H1 (cell line): Measurements from ENCODE around the gene CUL4A. TPM values are rescaled to one million over a fixed set of nuclear protein-coding genes. Genes with fewer than 3 reads are reported as not detected.

Experiments
- CTCF ChIA-PET: fragments of 300-600 bp; sonication (Branson Sonifier 250); formaldehyde crosslinking; loops from one replicate; lab custom pipeline; 2021; ENCODE audit not compliant: partially characterized antibody; lab: Charles Lee
- POLR2A ChIA-PET: fragments of 300-600 bp; sonication (Branson Sonifier 250); formaldehyde crosslinking; loops from one replicate; lab custom pipeline; 2021; ENCODE audit warnings: inconsistent platforms; ENCODE audit not compliant: partially characterized antibody; lab: Charles Lee
- DNase-seq, 2 experiments: peaks; one replicate each; pipeline versions ENCODE4 v3.0.0 to v3.0.0-alpha.2; 2010 to 2022; ENCODE audit warnings: low spot score in 2 of 2, low read depth in 1 of 2, mixed read lengths in 1 of 2
- FAIRE-seq: peaks from 2 replicates; lab custom pipeline; 2011; peaks lifted over from hg19 to GRCh38; lab: Jason Lieb, UNC
- H2AFZ ChIP-seq: 2 replicates; pipeline ENCODE4 v1.8.1; 2012; ENCODE audit warnings: low read length, inconsistent platforms
- H2AK5ac ChIP-seq: 2 replicates; pipeline ENCODE4 v1.6.1; 2013; ENCODE audit warnings: low read depth, low read length
- H2BK120ac ChIP-seq: replicated peaks from 2 replicates; pipeline ENCODE3; 2013; ENCODE audit warnings: low read depth, low read length, inconsistent platforms
- H2BK12ac ChIP-seq: 2 replicates; pipeline ENCODE4 v1.6.1; 2013; ENCODE audit warnings: low read depth, low read length
- H2BK15ac ChIP-seq: 2 replicates; pipeline ENCODE4 v1.6.1; 2013; ENCODE audit warnings: low read length
- H2BK20ac ChIP-seq: 2 replicates; pipeline ENCODE4 v1.6.1; 2013; ENCODE audit warnings: low read length
- H2BK5ac ChIP-seq: 2 replicates; pipeline ENCODE4 v1.6.1; 2013; ENCODE audit warnings: low read depth, low read length
- H3K14ac ChIP-seq: 2 replicates; pipeline ENCODE4 v1.6.1; 2013; ENCODE audit warnings: inconsistent platforms; ENCODE audit not compliant: insufficient read length
- H3K18ac ChIP-seq: 2 replicates; pipeline ENCODE4 v1.6.1; 2013; ENCODE audit warnings: low read length; ENCODE audit errors: extremely low read depth
- H3K23ac ChIP-seq: 2 replicates; pipeline ENCODE4 v1.6.1; 2013; ENCODE audit warnings: inconsistent platforms; ENCODE audit not compliant: insufficient read length
- H3K23me2 ChIP-seq: 2 replicates; pipeline ENCODE4 v1.6.1; 2013; ENCODE audit warnings: low read depth, low read length
- H3K27ac ChIP-seq: 2 replicates; pipeline ENCODE4 v1.6.1; 2011; ENCODE audit warnings: low read depth, low read length, inconsistent platforms
- H3K27me3 ChIP-seq, 4 experiments: replicated peaks in 1 of 4; 1 replicate in 1 of 4; 2 replicates in 3 of 4; pipeline versions ENCODE4 v1.6.1 to v1.8.1; 2011 to 2013; ENCODE audit warnings: low read length in 3 of 4, mild to moderate bottlenecking in 3 of 4, inconsistent platforms in 2 of 4, mixed read lengths in 2 of 4, moderate library complexity in 1 of 4; ENCODE audit not compliant: control insufficient read depth in 3 of 4, insufficient read depth in 3 of 4; ENCODE audit errors: extremely low read depth in 1 of 4
- H3K36me3 ChIP-seq, 4 experiments: 2 replicates each; pipeline versions ENCODE4 v1.6.1 to v1.8.1; 2011 to 2013; ENCODE audit warnings: mild to moderate bottlenecking in 4 of 4, low read length in 3 of 4, moderate library complexity in 2 of 4, control low read depth in 1 of 4, inconsistent platforms in 1 of 4; ENCODE audit not compliant: insufficient read depth in 4 of 4, control insufficient read depth in 2 of 4
- H3K4ac ChIP-seq: replicated peaks from 2 replicates; pipeline ENCODE3; 2013; ENCODE audit warnings: low read length, low read depth, mixed read lengths, inconsistent platforms; ENCODE audit not compliant: insufficient read length
- H3K4me1 ChIP-seq, 4 experiments: replicated peaks in 1 of 4; 1 replicate in 1 of 4; 2 replicates in 3 of 4; pipeline versions ENCODE4 v1.6.1 to v1.8.1; 2011 to 2013; ENCODE audit warnings: low read length in 3 of 4, inconsistent platforms in 2 of 4, mixed read lengths in 1 of 4; ENCODE audit not compliant: insufficient read depth in 4 of 4, control insufficient read depth in 3 of 4
- H3K4me2 ChIP-seq, 2 experiments: 2 replicates each; pipeline versions ENCODE4 v1.6.1 to v1.8.1; 2011 to 2013; ENCODE audit warnings: low read depth in 2 of 2, low read length in 2 of 2, control low read depth in 1 of 2, inconsistent platforms in 1 of 2, mild to moderate bottlenecking in 1 of 2; ENCODE audit not compliant: insufficient read depth in 1 of 2
- H3K4me3 ChIP-seq, 4 experiments: fragments of 200-600, 300-600 bp in 1 of 4; sonication (generic), shearing (Covaris generic), sonication (Bioruptor Twin) in 1 of 4; 2 replicates each; pipeline versions ENCODE4 v1.5.1 to v1.8.1; 2011 to 2016; ENCODE audit warnings: low read length in 4 of 4, low read depth in 3 of 4, control low read depth in 2 of 4, inconsistent platforms in 2 of 4, mild to moderate bottlenecking in 2 of 4, mixed read lengths in 1 of 4, moderate library complexity in 1 of 4; ENCODE audit not compliant: insufficient read depth in 2 of 4; ENCODE audit errors: extremely low read depth in 1 of 4
- H3K56ac ChIP-seq: replicated peaks from 2 replicates; pipeline ENCODE3; 2013; ENCODE audit warnings: low read depth, mild to moderate bottlenecking, mixed read lengths, low read length, inconsistent platforms; ENCODE audit not compliant: insufficient read length
- H3K79me1 ChIP-seq: 2 replicates; pipeline ENCODE4 v1.6.1; 2013; ENCODE audit warnings: low read depth, low read length, control low read depth
- H3K79me2 ChIP-seq, 2 experiments: 2 replicates each; pipeline versions ENCODE4 v1.6.1 to v1.8.1; 2012 to 2013; ENCODE audit warnings: low read length in 2 of 2, mild to moderate bottlenecking in 2 of 2, inconsistent platforms in 1 of 2; ENCODE audit not compliant: insufficient read depth in 2 of 2, control insufficient read depth in 1 of 2
- H3K9ac ChIP-seq, 4 experiments: replicated peaks in 1 of 4; 1 replicate in 1 of 4; 2 replicates in 3 of 4; pipeline versions ENCODE4 v1.6.1 to v1.8.1; 2011 to 2013; ENCODE audit warnings: low read depth in 3 of 4, low read length in 3 of 4, control low read depth in 2 of 4, mild to moderate bottlenecking in 2 of 4, moderate library complexity in 2 of 4, inconsistent platforms in 1 of 4; ENCODE audit errors: extremely low read depth in 1 of 4
- H3K9me3 ChIP-seq, 2 experiments: 2 replicates each; pipeline versions ENCODE4 v1.6.1 to v1.8.1; 2012 to 2013; ENCODE audit warnings: mild to moderate bottlenecking in 2 of 2, moderate library complexity in 2 of 2, control low read depth in 1 of 2, inconsistent platforms in 1 of 2, low read depth in 1 of 2, low read length in 1 of 2, mixed read lengths in 1 of 2; ENCODE audit not compliant: insufficient read depth in 2 of 2
- H4K20me1 ChIP-seq, 2 experiments: replicated peaks in 1 of 2; 2 replicates each; pipeline versions ENCODE3 to v1.8.1; 2011 to 2013; ENCODE audit warnings: inconsistent platforms in 2 of 2, low read length in 2 of 2, mild to moderate bottlenecking in 1 of 2; ENCODE audit not compliant: insufficient read depth in 2 of 2, control insufficient read depth in 1 of 2
- H4K5ac ChIP-seq: 2 replicates; pipeline ENCODE4 v1.6.1; 2013; ENCODE audit warnings: low read length, low read depth, mixed read lengths, inconsistent platforms; ENCODE audit not compliant: insufficient read length
- H4K8ac ChIP-seq: 2 replicates; pipeline ENCODE4 v1.8.0; 2013; ENCODE audit warnings: mild to moderate bottlenecking, moderate library complexity, low read length, inconsistent platforms; ENCODE audit not compliant: insufficient read depth; ENCODE audit errors: extremely low read depth
- H4K91ac ChIP-seq: replicated peaks from 2 replicates; pipeline ENCODE3; 2013; ENCODE audit warnings: low read length, mixed read lengths, inconsistent platforms; ENCODE audit not compliant: insufficient read length
- BCL11A ChIP-seq, 2 experiments: IDR thresholded peaks; one replicate each; pipeline ENCODE4 v1.6.1; 2011; ENCODE audit warnings: low read depth in 2 of 2, low read length in 2 of 2, mild to moderate bottlenecking in 2 of 2
- JUND ChIP-seq: IDR thresholded peaks from 2 replicates; pipeline ENCODE4 v1.6.1; 2011; ENCODE audit warnings: mild to moderate bottlenecking, improper control_type of control experiment, low read length
- NRF1 ChIP-seq: IDR thresholded peaks from 2 replicates; pipeline ENCODE4 v1.6.1; 2011; ENCODE audit warnings: mild to moderate bottlenecking, low read depth, low read length, improper control_type of control experiment
- POLR2AphosphoS5 ChIP-seq: IDR thresholded peaks from 2 replicates; pipeline ENCODE4 v1.6.1; 2011; ENCODE audit warnings: low read depth, low read length
- WGBS, 2 experiments: shearing (Covaris generic) in 1 of 2; methylation state at CpG; one replicate each; pipeline versions ENCODE4 v1.1.6 to v1.1.7; 2013 to 2015; ENCODE audit warnings: low lambda C conversion rate in 2 of 2, mixed read lengths in 2 of 2, inconsistent platforms in 1 of 2, low coverage in 1 of 2, missing lambda C conversion rate in 1 of 2; ENCODE audit not compliant: insufficient replicate concordance in 2 of 2, insufficient coverage in 1 of 2, insufficient read length in 1 of 2; ENCODE audit errors: extremely low coverage in 1 of 2, missing lambda C conversion rate in 1 of 2; 5-methylcytosine and 5-hydroxymethylcytosine counted together
- polyA plus RNA-seq, 7 experiments: library from polyadenylated mRNA; depleted of rRNA in 3 of 7; stranded (reverse) in 5 of 7; unstranded in 2 of 7; fragments of >200 nt in 5 of 7; fragments of 200-250 nt in 2 of 7; gene quantifications; 1 replicate in 5 of 7; 2 replicates in 1 of 7; 4 replicates in 1 of 7; pipeline versions ENCODE4 v1.2.1 to v1.2.3, GENCODE V29; 2011 to 2013; ENCODE audit warnings: missing spikeins in 2 of 7, mixed read lengths in 2 of 7
- total RNA-seq: library from RNA; stranded (reverse); fragmentation: NEBNext Ultra II Directional; extraction: Animal tissue kit (Norgen Biotek cat#: 25700); gene quantifications from 2 replicates; pipeline ENCODE4 v1.2.1, GENCODE V29; 2021

Gene CUL4A
- total and polyA plus RNA-seq, 2 of the 8 experiments (the other 6 are each of a cell fraction or from before 2014, with no cell fraction given) = 54.7 to 101 TPM

DNA sequence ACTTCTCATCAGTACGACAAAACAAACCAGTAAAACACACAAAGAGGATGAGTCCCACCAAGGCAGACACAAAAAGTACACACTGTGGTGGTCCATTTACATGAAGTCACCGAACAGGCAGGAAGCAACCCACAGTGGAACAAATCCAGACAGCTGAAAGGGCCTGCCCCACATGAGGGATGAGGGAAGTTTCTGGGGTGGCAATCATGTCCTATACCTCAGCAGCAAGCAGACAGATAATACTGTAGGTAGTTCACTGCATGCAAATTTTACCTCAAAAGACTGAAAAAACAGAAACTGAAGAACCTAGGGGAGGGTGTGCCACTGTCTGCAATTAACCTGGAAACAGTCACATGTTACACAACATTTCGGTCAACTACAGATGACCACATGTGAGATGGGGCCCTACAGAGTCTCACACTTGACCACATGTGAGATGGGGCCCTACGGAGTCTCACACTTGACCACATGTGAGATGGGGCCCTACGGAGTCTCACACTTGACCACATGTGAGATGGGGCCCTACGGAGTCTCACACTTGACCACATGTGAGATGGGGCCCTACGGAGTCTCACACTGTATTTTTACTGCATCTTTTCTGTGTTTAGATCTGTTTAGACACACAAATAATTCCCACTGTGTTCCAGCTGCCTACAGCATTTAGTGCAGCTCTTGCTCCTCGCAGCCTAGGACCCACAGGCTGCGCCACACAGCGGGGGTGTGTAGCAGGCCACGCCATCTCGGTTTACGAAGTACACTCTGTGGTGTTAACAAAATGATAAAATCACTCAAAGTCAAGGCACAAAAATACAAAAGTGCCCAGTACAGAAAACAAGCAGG lies 23.1 kb upstream of the CUL4A start:
- DNase-seq = no peak

More for the DNA sequence above, 23.1 kb upstream of the CUL4A start:
- Histone ChIP-seq H3K4me1 (no peaks in the 10 kb centered on the region), H2BK12ac (no peak overlapping the region), H3K56ac (no peak overlapping the region), H3K79me2 (no peaks in the 10 kb centered on the region), H3K18ac (no peak overlapping the region), H2AFZ (no peak overlapping the region), H4K20me1 (peaks cover 0 to 12% of the 10 kb centered on the region in 2 experiments), H3K4me3 (no peak overlapping the region), H3K14ac (no peak overlapping the region), H3K4ac (no peak overlapping the region), H3K4me2 (no peak overlapping the region), H2BK5ac (no peak overlapping the region), H2BK20ac (no peak overlapping the region), H4K8ac (no peak overlapping the region), H3K23ac (no peak overlapping the region), H3K9ac (no peak overlapping the region), H3K23me2 (no peaks in the 10 kb centered on the region), H4K91ac (no peak overlapping the region), H3K27ac (no peak overlapping the region), H3K79me1 (peaks cover 3% of the 10 kb centered on the region; the same call in 1 of the 2 replicates), H4K5ac (no peak overlapping the region), H3K27me3 (no peaks in the 10 kb centered on the region), H2BK15ac (no peak overlapping the region), H3K36me3 (peaks cover 18 to 60% (median 42%) of the 10 kb centered on the region in 4 experiments), H2AK5ac (no peak overlapping the region), H2BK120ac (no peak overlapping the region), H3K9me3 (no peaks in the 10 kb centered on the region)
- TF ChIP-seq NRF1 (no peak), POLR2AphosphoS5 (no peak), JUND (no peak), BCL11A (IDR thresholded peaks at IDR 0.05; ENCODE audit: low read depth in 2 of 2, low read length in 2 of 2) (no peak)
- POLR2A ChIA-PET = interaction anchor here (1.1 kb wide), 1 partner anchor 36 kb away, joined by 3 read pairs; no protein-coding TSS in a partner anchor
- CTCF ChIA-PET = interaction anchor here (0.9 kb wide), 1 partner anchor 11 kb away, joined by 3 read pairs; no protein-coding TSS in a partner anchor
- FAIRE-seq = no peak
- 89% methylated on average over 13 of the region's 13 CpGs; no CpG with 5 or more reads in 1 of the 2 experiments for WGBS, 2 experiments
